HG02840 (cell line): ENCODE measurements around the gene COPZ2.

Experiments used
- ATAC-seq: cut with Tn5 transposase; IDR thresholded peaks from one replicate; pipeline ENCODE4 v1.9.1; 2021; ENCODE audit warnings: mild to moderate bottlenecking, moderate library complexity, moderate number of reproducible peaks; ENCODE audit not compliant: unreplicated experiment, low FRiP score

The COPZ2 gene

GRCh38 chr17:48056879-48057278 is 19.3 kb upstream of the COPZ2 start:
- ATAC-seq: no peak

GRCh38 chr17:48056246-48056745 is 18.7 kb upstream of the COPZ2 start:
- ATAC-seq: no peak

- ATAC-seq: no peak
Observed at GRCh38 chr17:48055531-48056245, 18.1 kb upstream of the COPZ2 start.

- ATAC-seq: no peak
Observed at GRCh38 chr17:48054238-48055185, 16.9 kb upstream of the COPZ2 start.

- ATAC-seq: no peak
Observed at GRCh38 chr17:48053758-48054237, 16.2 kb upstream of the COPZ2 start.

GRCh38 chr17:48052956-48053757 is 15.6 kb upstream of the COPZ2 start:
- ATAC-seq: no peak

- no peak for ATAC-seq
Observed at GRCh38 chr17:48051706-48052486, 14.3 kb upstream of the COPZ2 start.

- no peak for ATAC-seq
Observed at GRCh38 chr17:48051283-48051682, 13.7 kb upstream of the COPZ2 start.

- peak; percentile 45 for ATAC-seq
Observed at GRCh38 chr17:48048384-48049126, 11.0 kb upstream of the COPZ2 start.

- peak; percentile 89 for ATAC-seq
Observed at GRCh38 chr17:48047741-48048383, 10.3 kb upstream of the COPZ2 start, which contains the start of gene NFE2L1. Gene NFE2L1 (plus strand): TSS chr17:48048359. CDS start chr17:48051119, 2,760 bp downstream.

- no peak for ATAC-seq
Observed at GRCh38 chr17:48047113-48047740, 9.6 kb upstream of the COPZ2 start.

GRCh38 chr17:48046296-48046695 is 8.7 kb upstream of the COPZ2 start:
- ATAC-seq: no peak

GRCh38 chr17:48045316-48046001 is 7.9 kb upstream of the COPZ2 start:
- no peak for ATAC-seq

GRCh38 chr17:48044851-48045250 is 7.3 kb upstream of the COPZ2 start:
- ATAC-seq: no peak

GRCh38 chr17:48043176-48043575 is 5.6 kb upstream of the COPZ2 start:
- ATAC-seq: no peak

GRCh38 chr17:48038687-48039086 is 1.1 kb upstream of the COPZ2 start:
- ATAC-seq: no peak

GRCh38 chr17:48037838-48038323 is 284 bp upstream of the COPZ2 start:
- no peak for ATAC-seq
